CD1c-positive myeloid dendritic cell (primary cell): ENCODE measurements around the gene DARS1.
A peak's percentile ranks its signal among the peaks of the same experiment; 100 is the strongest.

Experiments
- DNase-seq: peaks from one replicate; pipeline ENCODE4 v3.0.0-alpha.2; 2016; ENCODE audit errors: extremely low spot score

DARS1 gene

GRCh38 chr2:136015699-136016098, 30.3 kb upstream of the DARS1 start:
- no peak for DNase-seq

- no peak for DNase-seq
Observed at GRCh38 chr2:136014411-136014810, 29.0 kb upstream of the DARS1 start.

GRCh38 chr2:136013955-136014354, 28.5 kb upstream of the DARS1 start:
- peak; percentile 38 for DNase-seq

- DNase-seq: peak; percentile 26
Observed at GRCh38 chr2:136013136-136013685, 27.8 kb upstream of the DARS1 start.

GRCh38 chr2:136012315-136012714, 26.9 kb upstream of the DARS1 start:
- peak; percentile 47 for DNase-seq

- no peak for DNase-seq
Observed at GRCh38 chr2:136010126-136010525, 24.7 kb upstream of the DARS1 start.

- DNase-seq: peak; percentile 96
Observed at GRCh38 chr2:136008205-136008865, 22.9 kb upstream of the DARS1 start.

- DNase-seq: no peak
Observed at GRCh38 chr2:136006658-136007057, 21.2 kb upstream of the DARS1 start.

- DNase-seq: peak; percentile 26
Observed at GRCh38 chr2:136005462-136006196, 20.2 kb upstream of the DARS1 start.

GRCh38 chr2:136004965-136005364, 19.5 kb upstream of the DARS1 start:
- DNase-seq: no peak

- no peak for DNase-seq
Observed at GRCh38 chr2:136001131-136001530, 15.7 kb upstream of the DARS1 start.

- no peak for DNase-seq
Observed at GRCh38 chr2:136000502-136000901, 15.1 kb upstream of the DARS1 start.

GRCh38 chr2:135999899-136000298, 14.5 kb upstream of the DARS1 start:
- DNase-seq: no peak

GRCh38 chr2:135998879-135999278, 13.5 kb upstream of the DARS1 start:
- no peak for DNase-seq

GRCh38 chr2:135997380-135997779, 12.0 kb upstream of the DARS1 start:
- DNase-seq: peak; percentile 60

- DNase-seq: no peak
Observed at GRCh38 chr2:135996304-135996703, 10.9 kb upstream of the DARS1 start.

- no peak for DNase-seq
Observed at GRCh38 chr2:135994281-135994680, 8.9 kb upstream of the DARS1 start.

GRCh38 chr2:135993421-135993820, 8.0 kb upstream of the DARS1 start:
- DNase-seq: no peak

- no peak for DNase-seq
Observed at GRCh38 chr2:135991861-135992260, 6.4 kb upstream of the DARS1 start.

GRCh38 chr2:135987441-135987840, 2.0 kb upstream of the DARS1 start:
- no peak for DNase-seq

- DNase-seq: no peak
Observed at GRCh38 chr2:135986507-135986906, 1.1 kb upstream of the DARS1 start.

GRCh38 chr2:135985826-135986393, 484 bp upstream of the DARS1 start:
- DNase-seq: peak; percentile 75
